Measurements from ENCODE around the gene PPM1G. TPM values are rescaled to one million over a fixed set of nuclear protein-coding genes. Genes with fewer than 3 reads are reported as not detected.

The PPM1G gene
- total and polyA plus RNA-seq, 7 donors = 44.0 to 167 (median 83.4) TPM

DNA sequence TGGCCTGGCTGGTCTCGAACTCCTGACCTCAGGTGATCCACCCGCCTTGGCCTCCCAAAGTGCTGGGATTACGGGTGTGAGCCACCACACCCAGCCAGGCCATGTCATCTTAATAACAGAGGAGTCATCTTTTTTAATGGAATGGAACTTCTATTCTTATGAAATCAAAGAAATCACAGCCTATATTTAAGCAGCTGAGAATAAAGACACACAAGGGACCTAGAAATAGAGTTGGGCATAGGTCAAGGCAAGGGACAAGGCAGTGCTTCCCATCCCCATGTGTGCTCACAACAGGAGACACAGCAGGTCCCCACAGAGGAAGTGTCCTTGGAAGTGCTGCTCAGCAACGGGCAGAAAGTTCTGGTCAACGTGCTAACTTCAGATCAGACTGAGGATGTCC, 35.8 kb downstream of the PPM1G start:
- Histone ChIP-seq H3K9me3 (no peaks in the 10 kb centered on the region), H3K36me3 (ENCODE audit: insufficient read depth in 1 of 2, low read depth in 1 of 2) (peaks cover 6 to 73% of the 10 kb centered on the region in 2 donors), H3K4me1 (peaks cover 26% of the 10 kb centered on the region), H3K27ac (no peak overlapping the region), H3K4me3 (no peak overlapping the region), H3K27me3 (ENCODE audit: insufficient read depth in 3 of 3, low read length in 2 of 3) (no peaks in the 10 kb centered on the region)
- no peak for ATAC-seq
- WGBS, 3 donors = 82 to 90% (median 88%) methylated on average over 5 of the region's 5 CpGs
- TF ChIP-seq, protein P1, sequence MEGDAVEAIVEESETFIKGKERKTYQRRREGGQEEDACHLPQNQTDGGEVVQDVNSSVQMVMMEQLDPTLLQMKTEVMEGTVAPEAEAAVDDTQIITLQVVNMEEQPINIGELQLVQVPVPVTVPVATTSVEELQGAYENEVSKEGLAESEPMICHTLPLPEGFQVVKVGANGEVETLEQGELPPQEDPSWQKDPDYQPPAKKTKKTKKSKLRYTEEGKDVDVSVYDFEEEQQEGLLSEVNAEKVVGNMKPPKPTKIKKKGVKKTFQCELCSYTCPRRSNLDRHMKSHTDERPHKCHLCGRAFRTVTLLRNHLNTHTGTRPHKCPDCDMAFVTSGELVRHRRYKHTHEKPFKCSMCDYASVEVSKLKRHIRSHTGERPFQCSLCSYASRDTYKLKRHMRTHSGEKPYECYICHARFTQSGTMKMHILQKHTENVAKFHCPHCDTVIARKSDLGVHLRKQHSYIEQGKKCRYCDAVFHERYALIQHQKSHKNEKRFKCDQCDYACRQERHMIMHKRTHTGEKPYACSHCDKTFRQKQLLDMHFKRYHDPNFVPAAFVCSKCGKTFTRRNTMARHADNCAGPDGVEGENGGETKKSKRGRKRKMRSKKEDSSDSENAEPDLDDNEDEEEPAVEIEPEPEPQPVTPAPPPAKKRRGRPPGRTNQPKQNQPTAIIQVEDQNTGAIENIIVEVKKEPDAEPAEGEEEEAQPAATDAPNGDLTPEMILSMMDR (IDR thresholded peaks at IDR 0.05) = no peak
- no peak for DNase-seq
- intact Hi-C loops (cut with DNase I) = no loop called here

DNA sequence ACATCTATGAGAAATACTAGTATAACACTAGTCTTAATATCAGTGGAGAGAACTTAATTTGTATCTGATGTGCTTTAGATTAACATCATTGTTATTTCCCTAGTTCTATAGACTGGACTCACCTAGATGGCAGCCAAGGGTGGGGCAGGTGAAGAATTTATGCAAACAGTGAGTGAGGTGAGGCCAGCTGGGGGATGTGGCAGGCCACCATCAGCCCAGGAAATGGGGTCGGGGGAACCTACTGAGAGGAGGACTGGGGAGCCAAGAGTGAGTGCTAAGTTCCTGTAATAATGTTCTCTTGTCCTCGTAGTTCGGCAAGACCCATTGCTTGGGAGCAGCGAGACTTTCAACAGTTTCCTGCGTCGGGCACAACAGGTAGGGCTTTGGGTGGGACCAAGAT, 36.5 kb downstream of the PPM1G start:
- DNase-seq = no peak
- no peak for ATAC-seq
- no peaks in the 10 kb centered on the region for H3K9me3 ChIP-seq
- H3K27me3 ChIP-seq (ENCODE audit: insufficient read depth in 3 of 3, low read length in 2 of 3) = no peaks in the 10 kb centered on the region
- H3K27ac ChIP-seq = no peak overlapping the region
- WGBS, 3 donors = 90 to 95% (median 92%) methylated on average over 6 of the region's 6 CpGs
- H3K36me3 ChIP-seq (ENCODE audit: insufficient read depth in 1 of 2, low read depth in 1 of 2) = peaks cover 9 to 73% of the 10 kb centered on the region in 2 donors
- intact Hi-C loops (cut with DNase I) = no loop called here
- H3K4me3 ChIP-seq = no peak overlapping the region
- TF ChIP-seq, protein P1 (IDR thresholded peaks at IDR 0.05) = no peak
- H3K4me1 ChIP-seq = peaks cover 29% of the 10 kb centered on the region

DNA sequence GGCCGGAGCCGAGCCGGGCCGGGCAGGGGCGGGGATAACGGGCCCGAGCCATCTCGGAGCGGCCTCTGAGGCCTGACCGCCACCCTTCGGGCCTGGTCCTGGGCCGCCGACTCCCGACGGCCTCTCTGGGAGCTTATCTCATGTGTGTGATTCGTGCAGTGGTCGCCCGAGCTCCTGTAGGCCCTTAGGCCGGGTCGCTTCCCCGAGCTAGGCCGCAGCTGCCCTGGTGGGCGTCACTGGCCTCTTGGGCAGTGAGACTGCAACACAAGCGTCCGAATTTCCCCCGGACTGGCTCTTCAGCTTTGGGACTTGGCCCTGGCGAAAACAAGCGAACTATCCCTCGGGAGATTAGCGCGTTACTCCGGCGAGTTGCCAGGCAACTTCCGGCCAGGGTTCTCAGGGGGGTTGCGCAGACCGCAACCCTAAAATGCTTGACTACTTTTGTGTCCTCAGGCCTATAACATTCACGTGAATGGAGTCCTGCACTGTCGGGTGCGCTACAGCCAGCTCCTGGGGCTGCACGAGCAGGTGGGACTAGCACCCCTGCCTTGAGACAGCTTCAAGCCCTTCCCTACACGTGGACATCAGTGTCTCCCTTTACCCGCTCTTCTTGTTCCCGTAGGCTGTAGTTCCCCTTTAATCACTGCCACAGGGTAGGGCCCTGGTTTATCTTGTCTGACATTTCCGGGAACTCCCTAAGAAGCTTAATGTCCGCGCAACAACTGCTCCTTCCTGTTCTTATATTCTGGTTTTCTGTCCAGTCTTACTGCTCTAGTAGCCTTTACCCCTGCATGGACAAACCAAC, 38.4 kb downstream of the PPM1G start:
- TF ChIP-seq, protein P1 (IDR thresholded peaks at IDR 0.05) = no peak
- H3K27ac ChIP-seq = peak overlapping the region; percentile 99
- 1 to 2% (median 1%) methylated on average over 34 to 46 of the region's 46 CpGs for WGBS, 3 donors
- H3K36me3 ChIP-seq (ENCODE audit: insufficient read depth in 1 of 2, low read depth in 1 of 2) = peaks cover 12 to 73% of the 10 kb centered on the region in 2 donors
- H3K9me3 ChIP-seq = no peaks in the 10 kb centered on the region
- peak overlapping the region; percentile 100 for H3K4me3 ChIP-seq
- intact Hi-C loops (cut with DNase I) = no loop called here
- ATAC-seq (peak; percentile 26 to 56 (median 40)), DNase-seq (peak; percentile 43 to 77)
- H3K4me1 ChIP-seq = peaks cover 29% of the 10 kb centered on the region
- no peaks in the 10 kb centered on the region for H3K27me3 ChIP-seq (ENCODE audit: insufficient read depth in 3 of 3, low read length in 2 of 3)

DNA sequence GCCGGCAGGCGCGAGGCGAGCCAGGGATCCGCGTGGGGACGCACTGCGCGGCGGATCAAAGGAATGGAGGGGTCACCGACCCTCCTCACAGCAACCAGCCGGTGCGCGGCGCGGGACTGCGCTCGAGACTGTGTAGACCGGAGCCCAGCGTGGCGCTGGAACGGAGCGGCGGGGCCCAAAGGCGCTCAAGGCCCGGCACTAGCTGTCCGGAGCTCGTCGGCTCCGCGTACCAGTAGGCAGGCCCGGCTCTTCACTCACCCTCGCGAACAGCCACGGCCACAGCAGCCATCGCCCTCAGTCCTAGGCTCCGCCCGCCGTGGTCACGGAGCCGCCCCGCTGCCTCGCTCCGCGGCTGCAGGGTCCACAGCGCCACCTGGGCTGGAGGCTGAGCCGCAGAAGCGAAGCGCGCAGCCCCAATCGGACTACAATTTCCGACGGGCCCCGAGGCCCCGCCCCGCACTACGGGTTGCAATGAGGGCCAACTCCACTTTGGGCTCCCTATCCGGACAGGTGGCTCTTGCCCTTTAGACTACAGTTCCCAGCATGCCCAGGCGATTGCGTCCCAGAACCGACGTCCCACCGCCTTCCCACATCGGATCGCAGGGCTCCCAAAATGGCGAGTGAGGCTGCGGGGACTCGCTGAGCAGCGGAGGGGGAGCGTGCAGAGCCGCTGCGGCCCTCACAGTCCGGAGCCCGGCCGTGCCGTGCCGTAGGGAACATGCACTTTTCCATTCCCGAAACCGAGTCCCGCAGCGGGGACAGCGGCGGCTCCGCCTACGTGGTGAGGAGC, 39.2 kb downstream of the PPM1G start, which contains the start of the genes EIF2B4 and SNX17:
Gene EIF2B4, minus strand, starts transcription at position 313 of the 790 bp plus-strand sequence. Its CDS starts 24 bp downstream, at position 289.
Gene SNX17, plus strand, starts transcription at position 591 of the 790 bp plus-strand sequence. Its CDS starts 128 bp downstream, at position 719.
- peak within 1 kb of the TSS; percentile 100 for H3K4me3 ChIP-seq
- intact Hi-C loops (cut with DNase I) = no loop called here
- peaks cover 12 to 72% of the 10 kb centered on the region in 2 donors for H3K36me3 ChIP-seq (ENCODE audit: insufficient read depth in 1 of 2, low read depth in 1 of 2)
- ATAC-seq = peak; percentile 93 to 95 (median 94)
- peak; percentile 99 to 100 for DNase-seq
- peak within 1 kb of the TSS; percentile 99 for H3K27ac ChIP-seq
- no peaks in the 10 kb centered on the region for H3K27me3 ChIP-seq (ENCODE audit: insufficient read depth in 3 of 3, low read length in 2 of 3)
- H3K4me1 ChIP-seq = peaks cover 29% of the 10 kb centered on the region
- WGBS, 3 donors = 0% methylated on average over 56 to 85 of the region's 85 CpGs
- no peaks in the 10 kb centered on the region for H3K9me3 ChIP-seq
- TF ChIP-seq, protein P1 (IDR thresholded peaks at IDR 0.05) = peak; percentile 64
